CD4-positive, alpha-beta T cell treated with Interferon gamma for 1 hour (primary cell): ENCODE results near the gene IFNA10.
"Not testable (repeated sequence)": the region's sequence is repeated elsewhere in the genome, so short reads cannot be mapped to it uniquely, and the experiment has no call there.

ENCODE experiments used
- DNase-seq: peaks from one replicate; pipeline ENCODE4 v3.0.0-alpha.2; 2020

IFNA10 gene

DNA sequence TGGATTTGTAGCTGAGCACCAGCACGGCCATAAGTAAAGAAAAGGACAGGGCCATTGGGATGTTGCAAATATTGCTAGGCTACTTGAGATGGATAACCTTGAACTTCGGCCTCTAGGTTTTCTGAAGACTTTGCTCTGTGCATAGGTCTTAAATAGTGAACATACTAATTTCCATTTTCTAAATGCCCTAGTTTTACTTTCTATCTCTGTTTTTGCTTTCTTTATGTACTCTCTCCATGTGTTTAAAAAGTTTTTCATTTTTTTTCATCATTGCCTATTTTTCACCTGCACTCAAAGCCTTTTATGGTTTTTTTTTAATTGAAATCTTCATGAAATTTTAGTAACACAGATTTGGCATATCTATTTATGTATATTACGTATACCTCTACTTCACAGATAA lies at the start of gene IFNA10:
TSS of gene IFNA10 (minus strand) at position 101 of the 400 bp plus-strand sequence. CDS start at position 55, 46 bp downstream.
- not testable (repeated sequence) for DNase-seq

- no peak for DNase-seq
These were observed 48.7 kb upstream of the IFNA10 start for GRCh38 chr9:21255538-21256212.

DNA sequence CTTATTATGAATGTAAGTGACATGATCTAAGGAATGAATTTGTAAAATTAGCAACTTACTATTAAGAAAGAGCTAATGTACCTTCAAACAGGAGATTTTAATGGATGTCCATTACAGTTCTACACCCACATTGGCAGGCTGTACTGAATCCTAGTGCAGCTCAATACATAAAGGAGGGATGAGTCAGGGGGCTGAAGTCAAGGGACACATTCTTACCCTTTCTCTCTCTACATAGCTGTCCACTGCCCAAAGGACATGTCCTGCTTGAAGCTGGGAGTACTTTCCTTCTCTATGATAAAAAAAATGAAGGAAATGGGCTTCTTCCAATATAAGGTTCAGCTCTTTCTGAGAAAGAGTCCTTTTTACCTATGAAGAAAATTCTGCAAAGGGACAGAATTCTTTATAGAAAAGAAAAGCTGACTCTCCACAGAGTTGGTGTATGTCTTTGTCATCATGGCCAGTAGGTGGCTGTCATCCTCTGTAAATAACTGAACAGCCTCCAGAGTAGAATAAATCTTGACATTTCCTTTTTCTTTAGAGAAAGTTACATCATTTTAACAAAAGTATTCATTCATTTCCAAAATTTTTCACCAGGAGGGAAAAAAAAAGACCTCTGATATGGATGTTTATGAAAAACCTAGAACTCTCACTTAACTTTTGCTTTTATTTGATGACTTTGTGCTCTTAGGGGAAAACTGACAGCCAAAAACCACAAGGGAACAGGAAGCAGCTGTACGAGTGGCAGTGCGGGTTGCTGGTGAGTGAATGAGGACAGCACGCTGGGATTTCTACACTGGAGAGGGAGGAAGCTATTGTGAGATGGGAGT lies 46.0 kb upstream of the IFNA10 start:
- peak; percentile 23 for DNase-seq

GRCh38 chr9:21251638-21252037 lies 44.7 kb upstream of the IFNA10 start:
- DNase-seq: no peak

DNA sequence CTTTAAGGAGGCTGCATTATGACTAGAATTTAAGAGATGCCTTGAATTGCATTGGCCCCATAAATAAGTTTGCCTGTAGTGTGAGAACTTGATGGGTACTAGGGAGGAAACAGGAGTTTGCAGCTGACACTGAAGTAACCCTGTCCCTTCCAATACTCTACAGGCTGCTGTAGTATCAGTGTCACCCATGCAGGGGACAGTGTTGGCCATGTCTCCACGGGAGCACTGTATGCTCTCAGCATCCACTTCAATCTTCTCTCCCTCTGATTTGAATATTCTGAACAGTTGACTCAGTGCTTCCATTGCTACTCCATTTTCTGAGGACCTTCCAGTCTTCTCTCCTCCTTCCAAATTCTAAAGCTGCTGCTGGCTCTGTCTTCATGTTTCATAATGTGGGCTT lies 44.2 kb upstream of the IFNA10 start:
- DNase-seq: no peak

DNA sequence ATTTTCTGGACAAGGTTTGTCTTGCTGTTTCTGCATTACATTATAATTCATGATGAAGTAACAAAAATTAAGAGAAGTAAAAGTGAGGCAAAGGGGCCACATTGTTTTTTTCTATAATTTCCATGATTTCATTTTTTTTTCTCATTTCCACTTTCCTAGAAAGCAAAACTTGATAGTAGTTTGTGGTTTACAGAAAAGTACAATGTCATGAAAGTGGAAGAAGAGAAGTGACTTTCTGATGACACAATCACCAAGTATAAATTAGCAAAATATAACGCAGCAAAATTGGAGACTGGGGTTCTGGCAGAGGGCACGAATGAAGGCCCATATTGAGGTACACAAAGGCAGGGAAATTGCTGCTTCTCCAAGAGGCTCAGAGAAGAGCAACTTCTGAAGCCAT lies 37.9 kb upstream of the IFNA10 start:
- no peak for DNase-seq

- DNase-seq: no peak
These were observed 33.0 kb upstream of the IFNA10 start, which contains the start of gene IFNA14 for GRCh38 chr9:21239911-21240310. TSS of gene IFNA14 (minus strand) at chr9:21240005. CDS start at chr9:21239935, 70 bp downstream.

DNA sequence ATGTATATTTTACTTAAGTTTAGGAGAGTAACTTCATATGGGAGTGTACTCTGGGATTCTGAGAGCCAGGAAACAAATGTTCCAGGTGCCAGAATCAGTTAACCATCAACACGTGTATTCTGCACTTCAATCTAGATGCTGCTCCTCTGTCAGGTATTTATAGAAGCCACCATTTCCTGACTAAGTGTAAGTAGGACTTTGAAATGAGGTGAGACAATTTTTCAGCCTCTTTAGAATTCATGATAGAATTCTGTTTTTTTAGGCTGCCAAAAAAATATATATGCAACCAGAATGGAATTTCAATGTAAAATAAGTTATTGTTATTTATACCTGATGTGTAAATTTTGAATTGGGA lies 29.4 kb upstream of the IFNA10 start:
- not testable (repeated sequence) for DNase-seq

DNA sequence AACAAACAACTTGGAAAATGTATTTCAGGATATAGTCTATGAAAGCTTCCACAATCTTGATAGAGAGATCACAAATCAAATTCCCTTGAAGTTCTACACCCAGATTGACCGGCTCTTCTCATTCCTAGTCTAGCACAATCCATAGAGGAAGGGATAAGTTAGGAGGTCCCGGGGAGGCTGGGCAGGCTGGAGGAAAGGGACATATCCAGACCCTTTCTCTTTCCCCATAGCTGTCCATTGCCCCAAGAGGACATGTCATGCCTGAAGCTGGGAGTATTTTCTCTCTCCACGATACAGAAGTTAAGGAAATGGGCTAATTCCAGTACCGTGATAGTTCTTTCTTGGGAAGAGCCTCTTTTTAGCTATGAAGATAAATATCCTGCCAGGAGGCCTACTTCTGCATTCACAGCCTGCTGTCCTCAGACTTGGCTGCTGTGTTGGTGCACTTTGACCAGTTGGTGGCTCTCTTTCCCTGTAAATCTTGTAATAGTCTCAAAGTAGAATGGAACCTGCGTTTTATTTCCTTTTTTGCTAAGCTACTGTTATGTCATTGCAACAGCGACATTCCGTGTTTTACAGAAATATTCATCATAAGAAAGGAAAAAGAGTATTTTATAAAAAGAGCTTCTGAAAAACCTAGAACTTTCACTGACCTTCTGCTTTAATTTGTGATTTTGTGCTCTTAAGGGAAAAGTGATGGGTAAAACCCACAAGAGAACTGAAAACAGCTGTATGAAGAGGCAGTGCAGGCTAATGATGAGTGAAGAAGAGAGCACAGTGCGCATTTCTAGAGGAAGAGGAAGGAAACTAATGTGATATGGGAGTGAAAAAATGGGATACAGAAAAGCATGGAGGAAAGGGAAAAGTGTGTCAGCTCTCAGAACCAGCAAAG lies 28.8 kb upstream of the IFNA10 start:
- peak; percentile 28 for DNase-seq

DNA sequence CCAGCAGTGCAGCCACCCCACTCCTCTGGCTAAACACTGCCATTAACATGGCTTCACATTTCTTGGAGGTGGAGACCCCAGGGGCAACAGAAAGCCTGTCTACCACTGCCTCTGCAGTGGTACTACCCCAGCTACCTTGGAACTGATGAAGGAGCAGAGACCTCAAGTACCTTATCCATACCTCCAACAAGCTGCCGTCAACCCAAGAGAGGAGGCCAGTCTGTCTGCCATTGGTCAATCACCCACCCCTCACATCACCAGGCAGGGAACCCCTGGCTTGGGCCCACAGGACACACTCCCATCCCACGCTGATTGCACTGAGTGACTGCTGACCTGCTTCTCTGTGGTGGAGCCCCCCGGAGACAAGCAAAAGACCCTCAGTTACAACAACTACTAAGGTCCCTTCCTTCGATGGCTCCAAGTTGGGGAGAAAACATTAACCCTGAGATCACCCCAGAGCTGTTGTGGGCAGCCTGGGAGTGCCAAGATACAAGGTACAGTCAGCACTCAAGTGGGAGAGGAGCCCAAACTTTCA lies 27.3 kb upstream of the IFNA10 start:
- no peak for DNase-seq

DNA sequence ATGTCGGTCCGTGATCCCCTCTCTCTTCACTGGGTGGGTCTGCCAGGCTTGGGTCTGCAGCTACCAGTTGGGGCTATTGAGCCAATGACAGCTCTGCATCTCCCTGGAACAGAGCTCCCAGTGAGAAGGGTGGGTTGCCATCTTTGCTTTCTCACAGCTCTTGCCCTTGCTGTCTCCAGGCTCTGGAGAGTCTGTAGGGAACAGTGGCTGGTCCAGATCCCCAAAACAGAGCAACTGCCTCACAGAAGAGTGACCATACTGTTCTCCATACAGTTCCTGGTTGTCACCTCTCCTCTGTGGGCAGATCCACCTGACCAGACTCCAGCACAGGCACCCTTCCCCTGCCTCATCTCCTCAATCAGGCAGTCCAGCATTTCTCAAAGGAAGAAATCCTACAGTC lies 26.3 kb upstream of the IFNA10 start:
- no peak for DNase-seq

DNA sequence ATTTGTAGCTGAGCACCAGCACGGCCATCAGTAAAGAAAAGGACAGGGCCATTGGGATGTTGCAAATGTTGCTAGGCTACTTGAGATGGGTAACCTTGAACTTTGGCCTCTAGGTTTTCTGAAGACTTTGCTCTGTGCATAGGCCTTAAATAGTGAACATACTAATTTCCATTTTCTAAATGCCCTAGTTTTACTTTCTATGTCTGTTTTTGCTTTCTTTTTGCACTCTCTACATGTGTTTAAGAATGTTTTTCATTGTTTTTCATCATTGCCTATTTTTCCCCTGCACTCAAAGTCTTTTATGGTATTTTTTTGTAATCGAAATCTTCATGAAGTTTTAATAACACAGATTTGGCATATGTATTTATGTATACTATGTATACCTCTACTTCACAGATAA lies 21.2 kb upstream of the IFNA10 start, which contains the start of gene IFNA17:
TSS of gene IFNA17 (minus strand) at position 101 of the 400 bp plus-strand sequence. CDS start at position 52, 49 bp downstream.
- DNase-seq: no peak

DNA sequence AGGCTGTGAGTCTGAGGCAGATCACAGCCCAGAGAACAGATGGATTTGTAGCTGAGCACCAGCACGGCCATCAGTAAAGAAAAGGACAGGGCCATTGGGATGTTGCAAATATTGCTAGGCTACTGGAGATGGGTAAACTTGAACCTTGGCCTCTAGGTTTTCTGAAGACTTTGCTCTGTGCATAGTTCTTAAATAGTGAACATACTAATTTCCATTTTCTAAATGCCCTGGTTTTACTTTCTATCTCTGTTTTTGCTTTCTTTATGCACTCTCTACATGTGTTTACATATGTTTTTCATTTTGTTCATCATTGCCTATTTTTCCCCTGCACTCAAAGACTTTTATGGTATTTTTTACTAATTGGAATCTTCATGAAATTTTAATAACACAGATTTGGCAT lies 10.3 kb upstream of the IFNA10 start, which contains the start of gene IFNA16:
TSS of gene IFNA16 (minus strand) at position 101 of the 400 bp plus-strand sequence. CDS start at position 95, 6 bp downstream.
- not testable (repeated sequence) for DNase-seq

- not testable (repeated sequence) for DNase-seq
These were observed 6.7 kb upstream of the IFNA10 start for GRCh38 chr9:21213411-21214326.

GRCh38 chr9:21212160-21212559 lies 5.2 kb upstream of the IFNA10 start:
- not testable (repeated sequence) for DNase-seq

DNA sequence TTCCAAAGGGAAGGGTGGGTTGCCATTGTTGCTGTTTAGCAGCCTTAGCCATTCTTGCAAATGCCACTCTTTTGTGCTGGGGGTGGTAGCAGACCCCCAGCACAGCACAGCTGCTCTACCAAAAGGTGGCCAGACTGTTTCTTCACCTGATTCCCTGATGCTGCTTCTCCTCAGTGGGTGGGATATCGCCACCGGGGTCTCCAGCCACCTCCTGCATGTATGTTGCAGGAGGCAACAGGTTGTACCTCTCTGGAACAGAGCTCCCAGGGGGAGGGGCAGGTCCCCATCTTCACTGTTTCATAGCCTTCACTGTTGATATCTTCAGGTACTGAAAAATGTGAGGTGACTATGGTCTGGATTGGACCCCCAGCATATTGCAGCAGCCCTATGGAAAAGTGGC lies 3.8 kb upstream of the IFNA10 start:
- not testable (repeated sequence) for DNase-seq

- no peak for DNase-seq
These were observed 3.4 kb upstream of the IFNA10 start for GRCh38 chr9:21210311-21210710.

DNA sequence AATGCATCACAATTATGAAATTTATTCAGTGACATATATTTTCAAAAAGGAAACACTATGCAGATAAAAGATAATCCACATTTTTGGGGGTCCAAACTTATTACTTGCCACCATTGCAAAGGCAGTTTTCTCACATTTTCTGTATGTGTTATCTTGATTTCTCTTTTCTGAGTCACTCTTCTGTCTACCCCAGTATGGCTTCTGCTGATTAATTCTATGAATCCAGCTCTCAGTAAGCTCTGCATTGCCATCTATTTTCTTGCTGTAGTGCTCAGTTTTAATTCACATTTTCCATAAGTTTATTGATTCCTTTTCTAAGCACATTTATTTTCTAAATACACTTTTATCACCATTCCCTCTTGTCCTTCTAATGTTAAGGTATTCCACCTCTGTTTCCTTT lies 1.7 kb downstream of the IFNA10 start:
- no peak for DNase-seq

GRCh38 chr9:21202105-21202504 lies 4.8 kb downstream of the IFNA10 start, which contains the start of gene IFNA7:
TSS of gene IFNA7 (minus strand) at chr9:21202205. CDS start at chr9:21202165, 40 bp downstream.
- DNase-seq: not testable (repeated sequence)

DNA sequence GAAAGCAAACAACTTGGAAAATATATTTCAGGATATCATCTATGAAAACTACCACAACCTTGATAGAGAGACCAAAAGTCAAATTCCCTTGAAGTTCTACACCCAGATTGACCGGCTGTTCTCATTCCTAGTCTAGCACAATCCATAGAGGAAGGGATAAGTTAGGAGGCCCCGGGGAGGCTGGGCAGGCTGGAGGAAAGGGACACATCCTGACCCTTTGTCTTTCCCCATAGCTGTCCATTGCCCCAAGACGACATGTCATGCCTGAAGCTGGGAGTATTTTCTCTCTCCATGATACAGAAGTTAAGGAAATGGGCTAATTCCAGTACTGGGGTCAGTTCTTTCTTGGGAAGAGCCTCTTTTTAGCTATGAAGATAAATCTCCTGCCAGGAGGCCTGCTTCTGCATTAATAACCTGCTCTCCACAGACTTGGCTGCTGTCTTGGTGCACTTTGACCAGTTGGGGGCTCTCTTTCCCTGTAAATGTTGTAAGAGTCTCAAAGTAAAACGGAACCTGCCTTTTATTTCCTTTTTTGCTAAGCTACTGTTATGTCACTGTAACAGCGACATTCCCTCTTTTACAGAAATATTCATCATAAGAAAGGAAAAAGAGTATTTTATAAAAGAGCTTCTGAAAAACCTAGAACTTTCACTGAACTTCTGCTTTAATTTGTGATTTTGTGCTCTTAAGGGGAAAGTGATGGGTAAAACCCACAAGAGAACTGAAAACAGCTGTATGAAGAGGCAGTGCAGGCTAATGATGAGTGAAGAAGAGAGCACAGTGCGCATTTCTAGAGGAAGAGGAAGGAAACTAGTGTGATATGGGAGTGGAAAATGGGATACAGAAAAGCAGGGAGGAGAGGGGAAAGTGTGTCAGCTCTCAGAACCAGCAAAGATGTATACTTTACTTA lies 11.8 kb downstream of the IFNA10 start:
- peak; percentile 30 for DNase-seq
